Limb (tissue), 2 donors: Measurements from ENCODE around the gene UNC5C.
A peak's percentile ranks its signal among the peaks of the same experiment; 100 is the strongest.

Experiments
- DNase-seq, 2 donors: peaks; one replicate each; pipeline ENCODE4 v3.0.0-alpha.2; 2016; ENCODE audit errors: extremely low spot score in 2 of 2

The UNC5C gene

GRCh38 chr4:95129821-95130311 lies 418.9 kb downstream of the UNC5C start:
- DNase-seq, result peak in 1 of 2 donors; percentile 72

DNA sequence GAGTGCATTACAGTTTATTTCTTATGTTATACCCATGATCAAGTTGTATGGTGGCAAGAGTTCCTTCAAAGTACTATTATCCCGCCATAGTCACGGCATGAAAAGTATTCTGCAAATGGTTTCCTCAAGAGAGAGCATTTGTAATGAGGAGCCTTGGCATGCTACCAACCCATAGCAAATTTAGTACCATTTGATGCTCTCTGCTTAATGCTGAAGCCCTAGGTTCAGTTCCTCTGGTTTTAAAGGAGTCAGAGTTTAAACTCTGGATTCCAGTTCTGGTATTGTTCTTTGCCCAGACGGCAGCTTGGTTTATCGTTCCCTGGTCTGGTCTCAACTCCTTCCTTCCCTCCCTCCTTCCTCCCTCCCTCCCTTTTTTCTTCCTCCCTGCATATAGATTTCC lies 419.7 kb downstream of the UNC5C start:
- no peak for DNase-seq

GRCh38 chr4:95124906-95125504 lies 423.8 kb downstream of the UNC5C start:
- peak; percentile 45 to 70 for DNase-seq

DNA sequence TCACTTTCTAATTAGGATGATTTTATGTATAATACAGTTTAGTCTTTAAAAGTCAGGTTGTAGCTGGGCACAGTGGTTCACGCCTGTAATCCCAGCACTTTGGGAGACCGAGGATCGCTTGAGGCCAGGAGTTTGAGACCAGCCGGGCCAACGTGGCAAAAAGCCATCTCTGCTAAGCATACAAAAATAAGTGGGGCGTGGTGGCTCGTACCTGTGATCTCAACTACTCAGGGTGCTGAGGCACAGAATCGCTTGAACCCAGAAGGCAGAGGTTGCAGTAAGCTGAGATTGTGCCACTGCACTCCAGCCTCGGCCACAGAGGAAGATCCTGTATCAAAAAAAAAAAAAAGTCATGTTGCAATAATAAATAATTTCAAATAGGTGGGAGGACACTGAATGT lies 426.8 kb downstream of the UNC5C start:
- DNase-seq, result no peak

DNA sequence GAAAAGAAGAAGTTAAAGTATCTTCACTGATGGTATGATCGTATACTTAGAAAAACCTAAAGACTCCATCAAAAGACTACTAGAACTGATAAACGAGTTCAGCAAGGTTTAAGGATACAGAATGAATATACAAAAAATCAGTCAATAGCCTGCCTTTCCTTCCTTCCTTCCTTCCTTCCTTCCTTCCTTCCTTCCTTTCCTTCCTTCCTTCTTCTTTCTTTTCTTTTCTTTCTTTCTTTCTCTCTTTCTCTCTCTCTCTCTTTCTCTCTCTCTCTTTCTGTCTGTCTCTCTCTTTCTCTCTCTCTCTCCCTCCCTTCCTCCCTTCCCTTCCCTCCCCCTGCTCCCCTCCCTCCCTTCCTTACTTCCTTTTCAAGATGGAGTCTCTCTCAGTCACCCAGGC lies 428.3 kb downstream of the UNC5C start:
- DNase-seq, result no peak

DNA sequence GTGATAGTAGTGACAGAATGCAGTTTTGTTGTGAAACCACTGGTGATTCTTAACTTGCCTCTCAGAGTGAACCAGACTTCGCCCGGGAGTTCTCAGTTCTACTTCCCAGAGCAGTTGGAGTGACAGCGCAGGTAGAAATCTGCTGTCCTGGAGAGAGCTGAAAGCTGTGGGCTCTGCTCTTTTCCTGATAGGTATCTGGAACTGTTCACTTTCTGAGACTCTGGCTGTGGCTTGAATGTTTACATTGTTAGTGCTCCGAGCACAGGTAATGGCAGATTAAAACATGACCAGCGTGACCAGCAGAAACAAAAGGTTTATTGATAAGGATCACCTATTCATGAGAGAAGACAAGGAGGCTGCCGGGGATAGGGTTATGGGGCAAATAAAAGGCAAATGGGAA lies 430.3 kb downstream of the UNC5C start:
- DNase-seq, result no peak

GRCh38 chr4:95114521-95114920 lies 434.3 kb downstream of the UNC5C start:
- DNase-seq, result no peak
